Suppressor macrophage (primary cell): ENCODE results near the gene SRCIN1.
"Not testable (repeated sequence)": the region's sequence is repeated elsewhere in the genome, so short reads cannot be mapped to it uniquely, and the experiment has no call there.

Source experiments
- DNase-seq, 4 experiments: peaks; one replicate each; pipeline ENCODE4 v3.0.0-alpha.2; 2020 to 2022
- total RNA-seq, 17 experiments: gene quantifications; one replicate each; lab custom pipeline; 2026; ENCODE audit warnings: mixed read lengths in 6 of 17, inconsistent platforms in 3 of 17; lab: John Stamatoyannopoulos, UW

Gene SRCIN1, protein sequence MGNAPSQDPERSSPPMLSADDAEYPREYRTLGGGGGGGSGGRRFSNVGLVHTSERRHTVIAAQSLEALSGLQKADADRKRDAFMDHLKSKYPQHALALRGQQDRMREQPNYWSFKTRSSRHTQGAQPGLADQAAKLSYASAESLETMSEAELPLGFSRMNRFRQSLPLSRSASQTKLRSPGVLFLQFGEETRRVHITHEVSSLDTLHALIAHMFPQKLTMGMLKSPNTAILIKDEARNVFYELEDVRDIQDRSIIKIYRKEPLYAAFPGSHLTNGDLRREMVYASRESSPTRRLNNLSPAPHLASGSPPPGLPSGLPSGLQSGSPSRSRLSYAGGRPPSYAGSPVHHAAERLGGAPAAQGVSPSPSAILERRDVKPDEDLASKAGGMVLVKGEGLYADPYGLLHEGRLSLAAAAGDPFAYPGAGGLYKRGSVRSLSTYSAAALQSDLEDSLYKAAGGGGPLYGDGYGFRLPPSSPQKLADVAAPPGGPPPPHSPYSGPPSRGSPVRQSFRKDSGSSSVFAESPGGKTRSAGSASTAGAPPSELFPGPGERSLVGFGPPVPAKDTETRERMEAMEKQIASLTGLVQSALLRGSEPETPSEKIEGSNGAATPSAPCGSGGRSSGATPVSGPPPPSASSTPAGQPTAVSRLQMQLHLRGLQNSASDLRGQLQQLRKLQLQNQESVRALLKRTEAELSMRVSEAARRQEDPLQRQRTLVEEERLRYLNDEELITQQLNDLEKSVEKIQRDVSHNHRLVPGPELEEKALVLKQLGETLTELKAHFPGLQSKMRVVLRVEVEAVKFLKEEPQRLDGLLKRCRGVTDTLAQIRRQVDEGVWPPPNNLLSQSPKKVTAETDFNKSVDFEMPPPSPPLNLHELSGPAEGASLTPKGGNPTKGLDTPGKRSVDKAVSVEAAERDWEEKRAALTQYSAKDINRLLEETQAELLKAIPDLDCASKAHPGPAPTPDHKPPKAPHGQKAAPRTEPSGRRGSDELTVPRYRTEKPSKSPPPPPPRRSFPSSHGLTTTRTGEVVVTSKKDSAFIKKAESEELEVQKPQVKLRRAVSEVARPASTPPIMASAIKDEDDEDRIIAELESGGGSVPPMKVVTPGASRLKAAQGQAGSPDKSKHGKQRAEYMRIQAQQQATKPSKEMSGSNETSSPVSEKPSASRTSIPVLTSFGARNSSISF
- total RNA-seq, result 0.12 to 7.0 (median 0.73) reads per million in 17 experiments

GRCh38 chr17:38605841-38606645 lies at the start of gene SRCIN1:
Gene SRCIN1, minus strand, starts transcription at chr17:38605952. Its CDS starts 247 bp downstream, at chr17:38605705.
- peak in 2 of 4 experiments; percentile 39 to 63 for DNase-seq

- DNase-seq, result peak in 1 of 4 experiments; percentile 2
Observed at GRCh38 chr17:38654411-38655398, 49.0 kb upstream of the SRCIN1 start.

DNA sequence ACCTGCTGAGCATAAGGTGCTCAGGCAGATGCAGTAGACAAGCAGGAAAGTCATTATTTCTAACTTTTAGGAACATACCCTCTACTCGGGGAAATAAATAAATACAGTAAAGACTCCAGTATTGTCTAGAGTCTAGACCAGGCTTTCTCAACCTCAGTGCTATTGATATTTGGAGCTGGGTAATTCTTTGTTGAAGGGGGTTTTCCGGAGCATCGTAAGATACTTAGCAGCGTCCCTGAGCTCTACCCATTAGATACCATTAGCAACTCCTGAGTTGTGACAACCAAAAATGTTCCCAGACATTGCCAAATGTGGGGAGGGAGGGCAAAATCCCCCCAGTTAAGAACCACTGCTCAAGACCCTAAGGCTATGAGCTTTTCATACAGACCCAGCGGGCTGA lies 47.9 kb upstream of the SRCIN1 start:
- no peak for DNase-seq

DNA sequence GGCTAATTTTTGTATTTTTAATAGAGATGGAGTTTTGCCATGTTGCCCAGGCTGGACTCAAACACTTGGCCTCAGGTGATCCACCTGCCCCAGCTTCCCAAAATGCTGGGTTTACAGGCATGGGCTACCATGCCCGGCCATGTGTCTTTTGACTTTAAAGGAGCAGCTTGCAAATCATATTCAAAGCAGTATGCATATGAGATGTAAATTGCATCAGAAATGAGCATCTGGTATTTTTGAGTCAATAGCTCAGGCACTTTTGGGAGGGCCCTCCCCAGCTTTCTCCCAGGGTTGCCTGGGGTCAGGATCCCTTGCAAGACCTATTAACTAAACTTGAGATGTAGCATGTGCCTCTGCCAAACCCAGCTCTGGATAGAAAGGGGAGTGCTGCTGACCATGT lies 47.5 kb upstream of the SRCIN1 start:
- DNase-seq, result no peak

GRCh38 chr17:38650653-38651173 lies 45.0 kb upstream of the SRCIN1 start:
- DNase-seq, result not testable (repeated sequence)

DNA sequence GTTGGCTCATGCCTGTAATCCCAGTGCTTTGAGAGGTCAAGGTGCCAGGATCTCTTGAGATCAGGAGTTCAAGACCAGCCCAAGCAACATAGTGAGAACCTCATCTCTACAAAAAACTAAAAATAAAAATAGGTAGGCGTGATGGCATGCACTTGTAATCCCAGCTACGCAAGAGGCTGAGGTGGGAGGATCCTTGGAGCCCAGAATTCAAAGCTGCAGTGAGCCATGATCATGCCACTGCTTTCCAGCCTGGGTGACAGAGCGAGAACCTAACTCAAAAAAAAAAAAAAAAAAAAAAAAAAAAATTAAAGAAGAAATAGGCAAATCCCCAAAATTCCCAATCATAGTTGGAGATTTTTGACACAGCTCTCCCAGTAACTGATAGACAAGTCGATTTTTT lies 32.2 kb upstream of the SRCIN1 start:
- peak in 1 of 4 experiments; percentile 40 for DNase-seq

DNA sequence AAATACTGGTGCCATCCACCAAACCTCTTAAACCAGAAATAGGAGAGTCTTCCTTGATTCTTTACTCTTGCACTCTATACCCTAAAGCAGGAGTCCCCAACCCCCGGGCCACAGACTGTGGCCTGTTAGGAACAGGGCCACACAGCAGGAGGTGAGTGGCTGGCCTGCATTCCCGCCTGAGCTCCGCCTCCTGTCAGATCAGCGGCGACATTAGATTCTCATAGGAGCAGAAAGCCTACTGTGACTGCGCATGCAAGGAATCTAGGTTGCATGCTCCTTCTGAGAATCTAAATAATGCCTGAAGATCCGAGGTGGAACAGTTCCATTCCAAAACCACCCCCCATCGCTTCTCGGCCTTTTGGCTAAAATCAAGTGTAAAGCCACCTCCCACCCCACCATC lies 30.3 kb upstream of the SRCIN1 start:
- DNase-seq, result no peak

- DNase-seq, result no peak
Observed at GRCh38 chr17:38632334-38632733, 26.6 kb upstream of the SRCIN1 start.

GRCh38 chr17:38628441-38628840 lies 22.7 kb upstream of the SRCIN1 start:
- peak in 2 of 4 experiments; percentile 19 to 43 for DNase-seq

GRCh38 chr17:38627957-38628356 lies 22.2 kb upstream of the SRCIN1 start:
- DNase-seq, result no peak

GRCh38 chr17:38626606-38627226 lies 21.0 kb upstream of the SRCIN1 start:
- DNase-seq, result not testable (repeated sequence)

GRCh38 chr17:38625482-38625881 lies 19.7 kb upstream of the SRCIN1 start:
- DNase-seq, result no peak

DNA sequence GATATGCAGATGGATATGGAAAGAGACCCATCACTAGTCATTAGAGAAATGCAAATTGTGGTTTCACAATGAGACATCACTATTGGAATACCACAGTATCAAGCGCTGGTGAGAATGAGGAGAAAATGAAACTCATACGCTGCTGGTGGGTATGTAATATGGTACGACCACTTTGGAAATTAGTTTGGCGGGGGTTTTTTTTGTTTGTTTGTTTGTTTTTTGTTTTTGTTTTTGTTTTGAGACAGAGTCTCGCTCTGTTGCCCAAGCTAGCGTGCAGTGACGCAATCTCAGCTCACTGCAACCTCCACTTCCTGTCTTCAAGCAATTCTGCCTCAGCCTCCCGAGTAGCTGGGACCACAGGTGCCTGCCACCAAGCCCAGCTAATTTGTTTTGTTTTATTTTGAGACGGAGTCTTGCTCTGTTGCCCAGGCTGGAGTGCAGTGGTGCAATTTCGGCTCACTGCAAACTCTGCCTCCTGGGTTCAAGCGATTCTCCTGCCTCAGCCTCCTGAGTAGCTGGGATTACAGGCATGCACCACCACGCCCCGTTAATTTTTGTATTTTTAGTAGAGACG lies 19.1 kb upstream of the SRCIN1 start:
- DNase-seq, result peak in 1 of 4 experiments; percentile 36

GRCh38 chr17:38621538-38621937 lies 15.8 kb upstream of the SRCIN1 start:
- no peak for DNase-seq

DNA sequence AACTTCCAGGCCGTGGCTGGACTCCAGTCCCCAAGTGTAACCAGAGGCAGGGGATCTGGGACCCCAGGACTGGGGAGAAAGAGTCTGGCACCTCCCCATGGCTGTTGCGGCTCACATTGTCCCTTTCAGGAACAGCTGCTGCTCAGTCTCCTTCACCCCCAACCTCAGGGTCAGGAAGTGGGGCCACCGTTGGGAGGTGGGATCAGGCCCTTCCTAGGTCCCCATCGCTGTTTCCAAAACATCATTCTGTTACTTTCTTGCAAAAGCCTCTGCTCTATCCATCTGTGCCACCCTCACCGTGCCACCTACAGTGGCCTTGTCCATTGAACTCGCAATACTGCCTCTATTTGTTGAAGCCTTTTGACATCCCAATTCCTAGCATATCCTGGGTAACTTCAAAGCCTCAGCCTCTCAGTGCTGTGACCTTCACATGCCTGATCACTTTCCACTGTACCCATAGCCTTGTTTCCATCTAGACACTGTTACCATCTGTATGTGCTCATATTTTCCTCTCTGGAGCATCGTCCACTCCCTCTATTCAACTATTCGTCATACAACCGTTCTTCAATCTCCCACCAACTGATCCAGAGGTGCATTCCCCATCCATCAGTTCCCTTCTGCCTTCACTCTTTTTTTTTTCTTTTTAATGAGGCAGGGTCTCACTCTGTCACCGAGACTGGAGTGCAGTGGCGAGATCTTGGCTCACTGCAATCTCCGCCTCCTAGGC lies 15.0 kb upstream of the SRCIN1 start:
- DNase-seq, result no peak

- DNase-seq, result no peak
Observed at GRCh38 chr17:38619937-38620550, 14.3 kb upstream of the SRCIN1 start.

DNA sequence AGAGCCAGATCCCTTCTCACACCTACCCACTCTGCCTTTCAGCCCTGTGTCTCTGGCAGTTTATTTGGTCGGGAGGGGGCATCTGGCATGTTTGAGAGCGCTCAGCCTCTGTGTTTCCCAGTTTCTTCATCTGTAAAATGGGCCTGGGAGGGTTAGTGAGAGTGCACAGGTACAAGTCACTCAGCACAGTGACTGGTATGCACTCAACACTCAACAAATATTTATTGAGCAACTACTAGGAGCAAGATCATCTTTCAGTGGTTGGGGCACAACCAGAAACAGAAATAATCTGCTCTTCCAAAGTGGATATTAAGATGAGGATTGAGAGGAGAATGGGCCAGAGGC lies 13.7 kb upstream of the SRCIN1 start:
- no peak for DNase-seq
